Loucy (cell line): ENCODE data around the gene TSPAN9.

Experiments used
- CTCF ChIP-seq: fragments of 200-600 bp; sonication (generic); conservative IDR thresholded peaks from 2 replicates; pipeline ENCODE4 v1.5.1; 2014; ENCODE audit warnings: mild to moderate bottlenecking, antibody characterized with exemption, low read length
- EZH2phosphoT487 ChIP-seq: fragments of 200-600 bp; IDR thresholded peaks from 2 replicates; pipeline ENCODE4 v1.6.1; 2018; ENCODE audit warnings: antibody characterized with exemption, mild to moderate bottlenecking, moderate library complexity, borderline replicate concordance

GRCh38 chr12:3044141-3044630 is 33.0 kb upstream of the TSPAN9 start:
- TF ChIP-seq CTCF (no peak), EZH2phosphoT487 (no peak)
